HCT116 (cell line): Measurements from ENCODE around the gene GLMN. TPM values are rescaled to one million over a fixed set of nuclear protein-coding genes. Genes with fewer than 3 reads are reported as not detected.

Experiments used
- ATAC-seq: fragments of 200-7000 bp; cut with Tn5 transposase; 2 replicates; pipeline ENCODE4 v1.9.1; 2020; ENCODE audit warnings: mild to moderate bottlenecking, moderate library complexity
- BruUV-seq: library from RNA; stranded (reverse); fragments of 400-500 nt; replicated peaks from 2 replicates; lab custom pipeline; 2021; lab: Mats Ljungman, UMichigan
- CTCF ChIA-PET: fragments of 300-600 bp; sonication (Branson Sonifier 250); formaldehyde crosslinking; loops from one replicate; lab custom pipeline; 2021; ENCODE audit warnings: antibody characterized with exemption; lab: Charles Lee
- POLR2A ChIA-PET: fragments of 300-600, 350-600 bp; sonication (Branson Sonifier 250); formaldehyde crosslinking; loops from one replicate; lab custom pipeline; 2021; ENCODE audit warnings: antibody characterized with exemption; lab: Charles Lee
- RAD21 ChIA-PET, 2 experiments: fragments of 300-600 bp; sonication (Branson Sonifier 250); formaldehyde crosslinking; loops; one replicate each; lab custom pipeline; 2023; ENCODE audit warnings: low total read pairs in 2 of 2; ENCODE audit not compliant: uncharacterized antibody in 2 of 2, unreplicated experiment in 2 of 2, low non-redundant PET in 1 of 2; lab: Charles Lee
- DNase-seq: peaks from one replicate; pipeline ENCODE4 v3.0.0-alpha.2; 2010; ENCODE audit warnings: low read depth, low spot score
- H2AFZ ChIP-seq: fragments of 200-600 bp; shearing (Covaris generic), sonication (generic); 2 replicates; pipeline ENCODE4 v1.6.1; 2017; ENCODE audit warnings: low read depth, mixed run types, mixed read lengths, antibody characterized with exemption, low read length; ENCODE audit not compliant: poor library complexity, severe bottlenecking
- H3K27ac ChIP-seq: 2 replicates; pipeline ENCODE4 v1.5.1; 2012; ENCODE audit warnings: low read depth, low read length
- H3K27me3 ChIP-seq: fragments of 200-600 bp; sonication (generic); 2 replicates; pipeline ENCODE4 v1.6.1; 2016; ENCODE audit warnings: mixed run types, low read length, mixed read lengths; ENCODE audit not compliant: insufficient read depth
- H3K36me3 ChIP-seq, 2 experiments: fragments of 200-500 bp in 1 of 2; fragments of 200-600 bp in 1 of 2; sonication (Bioruptor generic) in 1 of 2; sonication (generic) in 1 of 2; 2 replicates each; pipeline versions ENCODE4 v1.5.1 to v1.6.1; 2014 to 2016; ENCODE audit warnings: low read length in 2 of 2, inconsistent platforms in 1 of 2, mixed read lengths in 1 of 2, mixed run types in 1 of 2; ENCODE audit not compliant: insufficient read depth in 2 of 2, control insufficient read depth in 1 of 2
- H3K4me1 ChIP-seq, 2 experiments: fragments of 200-600 bp in 1 of 2; sonication (generic) in 1 of 2; 2 replicates each; pipeline versions ENCODE4 v1.5.1 to v1.6.1; 2012 to 2017; ENCODE audit warnings: low read length in 2 of 2, inconsistent platforms in 1 of 2, mild to moderate bottlenecking in 1 of 2, mixed read lengths in 1 of 2, mixed run types in 1 of 2, moderate library complexity in 1 of 2; ENCODE audit not compliant: insufficient read depth in 2 of 2, control insufficient read depth in 1 of 2
- H3K4me2 ChIP-seq: fragments of 200-600 bp; sonication (generic); 2 replicates; pipeline ENCODE4 v1.6.1; 2017; ENCODE audit warnings: mixed run types, low read length, mixed read lengths
- H3K4me3 ChIP-seq, 2 experiments: fragments of 200-600 bp in 1 of 2; sonication (generic) in 1 of 2; replicated peaks in 1 of 2; 2 replicates each; pipeline ENCODE4 v1.5.1; 2011 to 2016; ENCODE audit warnings: low read length in 2 of 2, control low read depth in 1 of 2, low read depth in 1 of 2, mild to moderate bottlenecking in 1 of 2, mixed read lengths in 1 of 2, mixed run types in 1 of 2
- H3K79me2 ChIP-seq: fragments of 200-600 bp; sonication (generic); 2 replicates; pipeline ENCODE4 v1.6.1; 2017; ENCODE audit warnings: mild to moderate bottlenecking, mixed run types, low read length, moderate library complexity, mixed read lengths; ENCODE audit not compliant: insufficient read depth
- H3K9ac ChIP-seq: fragments of 200-600 bp; sonication (generic); 2 replicates; pipeline ENCODE4 v1.6.1; 2016; ENCODE audit warnings: low read length, mixed read lengths
- H3K9me2 ChIP-seq: fragments of 200-600 bp; sonication (generic), shearing (Covaris generic); 2 replicates; pipeline ENCODE4 v1.6.1; 2017; ENCODE audit warnings: mixed run types, mild to moderate bottlenecking, moderate library complexity; ENCODE audit not compliant: insufficient read depth
- H3K9me3 ChIP-seq, 2 experiments: fragments of 200-500 bp in 1 of 2; fragments of 200-600 bp in 1 of 2; sonication (Bioruptor generic) in 1 of 2; sonication (generic) in 1 of 2; 2 replicates each; pipeline ENCODE4 v1.6.1; 2014 to 2017; ENCODE audit warnings: low read length in 2 of 2, mixed read lengths in 2 of 2, inconsistent platforms in 1 of 2, low read depth in 1 of 2, mild to moderate bottlenecking in 1 of 2, mixed run types in 1 of 2, moderate library complexity in 1 of 2; ENCODE audit not compliant: control insufficient read depth in 1 of 2, insufficient read depth in 1 of 2
- H4K20me1 ChIP-seq: fragments of 200-600 bp; sonication (generic), shearing (Covaris generic); 2 replicates; pipeline ENCODE4 v1.6.1; 2017; ENCODE audit warnings: mixed run types, mild to moderate bottlenecking, moderate library complexity; ENCODE audit not compliant: insufficient read depth
- CBX3 ChIP-seq: IDR thresholded peaks from 2 replicates; pipeline ENCODE4 v1.6.1; 2012; ENCODE audit warnings: low read depth
- EGR1 ChIP-seq: IDR thresholded peaks from 2 replicates; pipeline ENCODE4 v1.6.1; 2012; ENCODE audit warnings: low read depth
- EZH2phosphoT487 ChIP-seq: fragments of 200-600 bp; IDR thresholded peaks from 2 replicates; pipeline ENCODE4 v1.6.1; 2018; ENCODE audit warnings: antibody characterized with exemption, borderline replicate concordance
- FOSL1 ChIP-seq: IDR thresholded peaks from 2 replicates; pipeline ENCODE4 v1.6.1; 2012; ENCODE audit warnings: low read depth
- JUND ChIP-seq: IDR thresholded peaks from 2 replicates; pipeline ENCODE4 v1.6.1; 2012
- POLR2A ChIP-seq: IDR thresholded peaks from 2 replicates; pipeline ENCODE4 v1.7.0; 2011; ENCODE audit warnings: borderline replicate concordance; ENCODE audit not compliant: insufficient read depth, insufficient read length; ENCODE audit errors: extremely low read depth
- RAD21 ChIP-seq: IDR thresholded peaks from 2 replicates; pipeline ENCODE4 v1.6.1; 2012; ENCODE audit warnings: low read depth, mild to moderate bottlenecking
- SIN3A ChIP-seq: IDR thresholded peaks from 2 replicates; pipeline ENCODE4 v1.6.1; 2012; ENCODE audit warnings: low read depth
- SP1 ChIP-seq: IDR thresholded peaks from 2 replicates; pipeline ENCODE4 v1.6.1; 2012; ENCODE audit warnings: low read depth
- TCF7L2 ChIP-seq: IDR thresholded peaks from 2 replicates; pipeline ENCODE4 v1.7.0; 2011; ENCODE audit warnings: borderline replicate concordance, inconsistent platforms; ENCODE audit not compliant: insufficient read depth, insufficient read length; ENCODE audit errors: extremely low read depth
- ZFX ChIP-seq: fragments of 450-650 bp; IDR thresholded peaks from 2 replicates; pipeline ENCODE4 v1.6.1; 2017
- intact Hi-C: fragments of 100-400 bp; cut with micrococcal nuclease; formaldehyde crosslinking; loops from 2 replicates; pipeline ENCODE4 v1.10.0; 2022
- total RNA-seq: library from RNA; stranded (reverse); gene quantifications from one replicate; pipeline ENCODE4 v1.2.1, GENCODE V29; 2021; ENCODE audit not compliant: unreplicated experiment
- TF ChIP-seq, protein P1 (sequence below): IDR thresholded peaks from 2 replicates; pipeline ENCODE4 v1.6.1; 2011; ENCODE audit warnings: mild to moderate bottlenecking, low read length, moderate library complexity; ENCODE audit not compliant: insufficient replicate concordance; ENCODE audit errors: extremely low read depth
- TF ChIP-seq, protein P2 (sequence below): IDR thresholded peaks from 2 replicates; pipeline ENCODE4 v1.6.1; 2012; ENCODE audit warnings: low read depth

GLMN gene
- total RNA-seq, 1 experiment from 2014 or later: 10.9 TPM

DNA sequence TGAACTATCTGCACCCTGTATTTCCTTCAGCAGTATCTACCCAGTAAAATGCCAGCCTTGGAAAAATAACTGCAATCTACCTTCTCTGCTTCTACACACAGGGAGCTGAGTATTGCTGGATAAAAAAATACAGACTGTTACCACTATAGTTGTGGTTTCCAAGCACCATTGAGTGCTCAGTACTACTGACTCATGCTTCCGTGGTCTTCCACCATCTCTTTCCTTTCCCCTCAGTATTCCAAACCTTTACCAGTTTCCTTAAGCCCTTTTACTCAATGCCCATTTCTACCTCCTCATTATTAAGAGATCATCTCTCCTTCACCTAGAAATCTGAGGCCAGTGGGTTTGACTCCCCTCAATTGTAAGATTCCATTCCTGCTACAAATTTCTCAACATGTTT, 23.8 kb downstream of the GLMN start (continued):
- TF ChIP-seq EGR1 (no peak), POLR2A (no peak), RAD21 (no peak), TCF7L2 (no peak)
- TF ChIP-seq, protein P1, sequence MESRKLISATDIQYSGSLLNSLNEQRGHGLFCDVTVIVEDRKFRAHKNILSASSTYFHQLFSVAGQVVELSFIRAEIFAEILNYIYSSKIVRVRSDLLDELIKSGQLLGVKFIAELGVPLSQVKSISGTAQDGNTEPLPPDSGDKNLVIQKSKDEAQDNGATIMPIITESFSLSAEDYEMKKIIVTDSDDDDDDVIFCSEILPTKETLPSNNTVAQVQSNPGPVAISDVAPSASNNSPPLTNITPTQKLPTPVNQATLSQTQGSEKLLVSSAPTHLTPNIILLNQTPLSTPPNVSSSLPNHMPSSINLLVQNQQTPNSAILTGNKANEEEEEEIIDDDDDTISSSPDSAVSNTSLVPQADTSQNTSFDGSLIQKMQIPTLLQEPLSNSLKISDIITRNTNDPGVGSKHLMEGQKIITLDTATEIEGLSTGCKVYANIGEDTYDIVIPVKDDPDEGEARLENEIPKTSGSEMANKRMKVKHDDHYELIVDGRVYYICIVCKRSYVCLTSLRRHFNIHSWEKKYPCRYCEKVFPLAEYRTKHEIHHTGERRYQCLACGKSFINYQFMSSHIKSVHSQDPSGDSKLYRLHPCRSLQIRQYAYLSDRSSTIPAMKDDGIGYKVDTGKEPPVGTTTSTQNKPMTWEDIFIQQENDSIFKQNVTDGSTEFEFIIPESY: no peak
- TF ChIP-seq, all 23 proteins: peak for 0

DNA sequence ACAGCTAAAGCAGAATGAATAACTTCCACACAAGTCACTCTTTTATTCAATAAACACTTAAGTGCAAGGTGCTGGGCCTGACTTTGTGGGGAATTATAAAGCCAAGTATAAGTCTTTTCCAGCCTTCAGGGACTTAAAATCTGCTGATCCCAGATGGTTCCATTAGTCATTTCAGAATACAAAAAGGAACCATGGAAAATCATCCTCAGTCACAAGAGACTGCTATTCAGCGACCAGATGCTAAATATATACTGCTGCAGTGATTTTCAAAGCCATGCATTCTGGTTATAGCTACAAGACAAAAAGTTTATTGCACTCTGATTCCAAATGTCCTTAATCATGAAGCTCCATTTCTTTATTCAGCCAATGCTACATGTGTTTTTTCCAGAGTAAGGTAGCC, 25.7 kb downstream of the GLMN start:
- intact Hi-C loops: no loop called here
- Histone ChIP-seq H3K9me3 (no peaks in the 10 kb centered on the region), H3K27ac (no peak overlapping the region), H4K20me1 (no peaks in the 10 kb centered on the region), H3K9ac (no peak overlapping the region), H3K4me3 (no peak overlapping the region), H3K79me2 (no peaks in the 10 kb centered on the region), H2AFZ (no peak overlapping the region), H3K36me3 (peaks cover 9 to 10% of the 10 kb centered on the region in 2 experiments; a peak in 3 of 4 replicates), H3K4me2 (no peak overlapping the region), H3K4me1 (no peaks in the 10 kb centered on the region), H3K9me2 (no peaks in the 10 kb centered on the region), H3K27me3 (no peaks in the 10 kb centered on the region)
- BruUV-seq: no TSS peak
- ChIA-PET POLR2A (no interaction called here), RAD21 (no interaction called here), CTCF (interaction anchor here (0.7 kb wide), 1 partner anchor 476 kb away, joined by 5 read pairs; no protein-coding TSS in a partner anchor)
- DNase-seq (no peak), ATAC-seq (no peak)
- TF ChIP-seq EZH2phosphoT487 (no peak), FOSL1 (no peak), CBX3 (no peak), ZFX (no peak), SP1 (no peak), JUND (no peak), EGR1 (no peak), SIN3A (no peak), RAD21 (no peak)
- TF ChIP-seq, protein P2, sequence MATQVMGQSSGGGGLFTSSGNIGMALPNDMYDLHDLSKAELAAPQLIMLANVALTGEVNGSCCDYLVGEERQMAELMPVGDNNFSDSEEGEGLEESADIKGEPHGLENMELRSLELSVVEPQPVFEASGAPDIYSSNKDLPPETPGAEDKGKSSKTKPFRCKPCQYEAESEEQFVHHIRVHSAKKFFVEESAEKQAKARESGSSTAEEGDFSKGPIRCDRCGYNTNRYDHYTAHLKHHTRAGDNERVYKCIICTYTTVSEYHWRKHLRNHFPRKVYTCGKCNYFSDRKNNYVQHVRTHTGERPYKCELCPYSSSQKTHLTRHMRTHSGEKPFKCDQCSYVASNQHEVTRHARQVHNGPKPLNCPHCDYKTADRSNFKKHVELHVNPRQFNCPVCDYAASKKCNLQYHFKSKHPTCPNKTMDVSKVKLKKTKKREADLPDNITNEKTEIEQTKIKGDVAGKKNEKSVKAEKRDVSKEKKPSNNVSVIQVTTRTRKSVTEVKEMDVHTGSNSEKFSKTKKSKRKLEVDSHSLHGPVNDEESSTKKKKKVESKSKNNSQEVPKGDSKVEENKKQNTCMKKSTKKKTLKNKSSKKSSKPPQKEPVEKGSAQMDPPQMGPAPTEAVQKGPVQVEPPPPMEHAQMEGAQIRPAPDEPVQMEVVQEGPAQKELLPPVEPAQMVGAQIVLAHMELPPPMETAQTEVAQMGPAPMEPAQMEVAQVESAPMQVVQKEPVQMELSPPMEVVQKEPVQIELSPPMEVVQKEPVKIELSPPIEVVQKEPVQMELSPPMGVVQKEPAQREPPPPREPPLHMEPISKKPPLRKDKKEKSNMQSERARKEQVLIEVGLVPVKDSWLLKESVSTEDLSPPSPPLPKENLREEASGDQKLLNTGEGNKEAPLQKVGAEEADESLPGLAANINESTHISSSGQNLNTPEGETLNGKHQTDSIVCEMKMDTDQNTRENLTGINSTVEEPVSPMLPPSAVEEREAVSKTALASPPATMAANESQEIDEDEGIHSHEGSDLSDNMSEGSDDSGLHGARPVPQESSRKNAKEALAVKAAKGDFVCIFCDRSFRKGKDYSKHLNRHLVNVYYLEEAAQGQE: no peak
- TF ChIP-seq, protein P1: no peak
